SW 1271 (cell line): Measurements from ENCODE around the gene TPSB2.

Experiments
- DNase-seq, 2 experiments: peaks; one replicate each; lab custom pipeline; 2025; lab: John Stamatoyannopoulos, UW

Gene TPSB2

GRCh38 chr16:1181404-1182315 lies 48.3 kb downstream of the TPSB2 start:
- DNase-seq = no peak

- no peak for DNase-seq
Measured at GRCh38 chr16:1180549-1181403, 49.2 kb downstream of the TPSB2 start.
